ENCODE data around the gene CD55.
"Not testable (repeated sequence)": the region's sequence is repeated elsewhere in the genome, so short reads cannot be mapped to it uniquely, and the experiment has no call there.

- TF ChIP-seq CTCF (IDR thresholded peaks at IDR 0.05); ELF4 (CRISPR knock-in tag; IDR thresholded peaks at IDR 0.05; ENCODE audit: low read depth); MYBL2 (CRISPR knock-in tag; IDR thresholded peaks at IDR 0.05); ATF2 (CRISPR knock-in tag; IDR thresholded peaks at IDR 0.05; ENCODE audit: borderline replicate concordance, low read depth); NR2C2 (CRISPR knock-in tag; IDR thresholded peaks at IDR 0.05); USF2 (CRISPR knock-in tag; IDR thresholded peaks at IDR 0.05): not testable (repeated sequence)
Observed at GRCh38 chr1:207320105-207320504, 1.4 kb upstream of the CD55 start.

Measured in WTC11 (cell line).